Prostate gland (tissue), 2 donors: ENCODE measurements around the gene PPA1.
"Not testable (repeated sequence)": the region's sequence is repeated elsewhere in the genome, so short reads cannot be mapped to it uniquely, and the experiment has no call there.

Experiments
- CTCF ChIP-seq, 4 experiments: fragments of 200-600 bp in 2 of 4; fragments of 450-650 bp in 2 of 4; sonication (generic) in 2 of 4; IDR thresholded peaks; 1 replicate in 3 of 4; 2 replicates in 1 of 4; pipeline ENCODE4 v1.5.1; 2016 to 2019; ENCODE audit warnings: antibody characterized with exemption in 4 of 4, mild to moderate bottlenecking in 2 of 4, moderate library complexity in 2 of 4
- POLR2A ChIP-seq: fragments of 450-650 bp; IDR thresholded peaks from one replicate; pipeline ENCODE4 v1.6.1; 2016; ENCODE audit warnings: antibody characterized with exemption, mild to moderate bottlenecking
- POLR2AphosphoS5 ChIP-seq: sonication (generic); formaldehyde crosslinking; IDR thresholded peaks from one replicate; pipeline ENCODE4 v1.6.1; 2017; ENCODE audit warnings: antibody characterized with exemption

- not testable (repeated sequence) for TF ChIP-seq CTCF (IDR thresholded peaks at IDR 0.05); POLR2A; POLR2AphosphoS5
These were observed 24.6 kb upstream of the PPA1 start for GRCh38 chr10:70257816-70258215.
